HK-2 (cell line): ENCODE data around the gene OR10G8.

Source experiments
- DNase-seq: peaks from one replicate; pipeline ENCODE4 v3.0.0-alpha.2; 2018; ENCODE audit not compliant: unreplicated experiment

OR10G8 gene

GRCh38 chr11:124078591-124078990 is 52.0 kb downstream of the OR10G8 start:
- DNase-seq = no peak

GRCh38 chr11:124079631-124080326 is 53.2 kb downstream of the OR10G8 start:
- no peak for DNase-seq
